MCF 10A (cell line): ENCODE measurements around the gene RFX3. TPM values are rescaled to one million over a fixed set of nuclear protein-coding genes. Genes with fewer than 3 reads are reported as not detected.

ENCODE experiments used
- BruUV-seq: library from RNA; stranded (reverse); fragments of 400-500 nt; replicated peaks from 2 replicates; lab custom pipeline; 2021; lab: Mats Ljungman, UMichigan
- CTCF ChIA-PET: fragments of 300-600 bp; sonication (Branson Sonifier 250); formaldehyde crosslinking; extraction: SDS; loops from one replicate; lab custom pipeline; 2021; ENCODE audit warnings: antibody characterized with exemption, inconsistent platforms; lab: Yijun Ruan, JAX
- POLR2A ChIA-PET: fragments of 300-600, 350-650 bp; sonication (Branson Sonifier 250); formaldehyde crosslinking; extraction: SDS; loops from one replicate; lab custom pipeline; 2020; ENCODE audit warnings: antibody characterized with exemption, inconsistent platforms; lab: Yijun Ruan, JAX
- DNase-seq: peaks from one replicate; pipeline ENCODE4 v3.0.0-alpha.2; 2018; ENCODE audit not compliant: unreplicated experiment
- H3K27ac Mint-ChIP-seq: one replicate; pipeline ENCODE4 v1.8.0; 2022; ENCODE audit warnings: mild to moderate bottlenecking, low read depth, mixed read lengths; ENCODE audit not compliant: unreplicated experiment
- H3K27me3 Mint-ChIP-seq: one replicate; pipeline ENCODE4 v1.8.0; 2022; ENCODE audit warnings: mixed read lengths; ENCODE audit not compliant: insufficient read depth, unreplicated experiment
- H3K36me3 Mint-ChIP-seq: one replicate; pipeline ENCODE4 v1.8.0; 2022; ENCODE audit warnings: mild to moderate bottlenecking, moderate library complexity, mixed read lengths; ENCODE audit not compliant: insufficient read depth, unreplicated experiment
- H3K4me1 Mint-ChIP-seq: one replicate; pipeline ENCODE4 v1.8.0; 2022; ENCODE audit warnings: mixed read lengths; ENCODE audit not compliant: insufficient read depth, unreplicated experiment
- H3K4me3 Mint-ChIP-seq: one replicate; pipeline ENCODE4 v1.8.0; 2022; ENCODE audit warnings: mild to moderate bottlenecking, moderate library complexity, mixed read lengths; ENCODE audit not compliant: unreplicated experiment
- H3K9me3 Mint-ChIP-seq: one replicate; pipeline ENCODE4 v1.8.0; 2022; ENCODE audit warnings: mixed read lengths; ENCODE audit not compliant: unreplicated experiment
- intact Hi-C: fragments of 100-400 bp; cut with micrococcal nuclease; formaldehyde crosslinking; loops from 2 replicates; pipeline ENCODE4 v1.14.1; 2022
- total RNA-seq: library from RNA; stranded (reverse); gene quantifications from 2 replicates; pipeline ENCODE4 v1.2.3, GENCODE V29; 2022
- TF ChIP-seq, protein P1 (sequence below): fragments of 200-600 bp; IDR thresholded peaks from one replicate; pipeline ENCODE4 v1.8.0; 2022; ENCODE audit warnings: antibody characterized with exemption, mild to moderate bottlenecking; ENCODE audit not compliant: unreplicated experiment

Gene RFX3
- total RNA-seq, 1 experiment from 2014 or later = 9.7 TPM

- Mint-ChIP-seq H3K27ac (no peak overlapping the region), H3K4me3 (no peak overlapping the region), H3K9me3 (no peaks in the 10 kb centered on the region), H3K27me3 (no peaks in the 10 kb centered on the region), H3K4me1 (no peaks in the 10 kb centered on the region), H3K36me3 (no peaks in the 10 kb centered on the region)
- DNase-seq = no peak
- intact Hi-C loops = no loop called here
- ChIA-PET POLR2A (no interaction called here), CTCF (interaction anchor here (1.2 kb wide), 1 partner anchor 94 kb away, joined by 4 read pairs; no protein-coding TSS in a partner anchor)
- TF ChIP-seq, protein P1, sequence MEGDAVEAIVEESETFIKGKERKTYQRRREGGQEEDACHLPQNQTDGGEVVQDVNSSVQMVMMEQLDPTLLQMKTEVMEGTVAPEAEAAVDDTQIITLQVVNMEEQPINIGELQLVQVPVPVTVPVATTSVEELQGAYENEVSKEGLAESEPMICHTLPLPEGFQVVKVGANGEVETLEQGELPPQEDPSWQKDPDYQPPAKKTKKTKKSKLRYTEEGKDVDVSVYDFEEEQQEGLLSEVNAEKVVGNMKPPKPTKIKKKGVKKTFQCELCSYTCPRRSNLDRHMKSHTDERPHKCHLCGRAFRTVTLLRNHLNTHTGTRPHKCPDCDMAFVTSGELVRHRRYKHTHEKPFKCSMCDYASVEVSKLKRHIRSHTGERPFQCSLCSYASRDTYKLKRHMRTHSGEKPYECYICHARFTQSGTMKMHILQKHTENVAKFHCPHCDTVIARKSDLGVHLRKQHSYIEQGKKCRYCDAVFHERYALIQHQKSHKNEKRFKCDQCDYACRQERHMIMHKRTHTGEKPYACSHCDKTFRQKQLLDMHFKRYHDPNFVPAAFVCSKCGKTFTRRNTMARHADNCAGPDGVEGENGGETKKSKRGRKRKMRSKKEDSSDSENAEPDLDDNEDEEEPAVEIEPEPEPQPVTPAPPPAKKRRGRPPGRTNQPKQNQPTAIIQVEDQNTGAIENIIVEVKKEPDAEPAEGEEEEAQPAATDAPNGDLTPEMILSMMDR = no peak
- no TSS peak for BruUV-seq
Measured at GRCh38 chr9:3348169-3348568, 177.6 kb downstream of the RFX3 start.

GRCh38 chr9:3346549-3346948, 179.3 kb downstream of the RFX3 start:
- POLR2A ChIA-PET = no interaction called here
- no TSS peak for BruUV-seq

DNA sequence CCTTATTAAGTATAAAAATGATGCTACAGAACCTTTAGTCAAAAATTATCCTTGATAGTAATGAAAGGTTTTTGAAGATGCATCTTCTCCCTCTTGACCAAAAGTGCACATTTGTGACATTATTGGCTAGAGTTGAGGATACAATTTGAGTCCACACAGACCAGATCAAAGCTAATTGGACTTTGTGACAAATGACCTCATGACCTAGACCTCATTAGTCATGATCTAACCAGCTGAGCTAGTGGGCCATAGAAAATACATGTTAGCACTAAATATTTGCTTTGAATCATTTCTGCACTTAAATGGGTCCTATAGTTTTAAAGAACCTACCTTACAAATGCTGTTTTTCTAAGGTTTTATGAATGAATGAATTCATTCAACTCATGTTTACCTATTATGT, 182.1 kb downstream of the RFX3 start:
- intact Hi-C loops = no loop called here
- H3K4me3 Mint-ChIP-seq = no peak overlapping the region
- no peaks in the 10 kb centered on the region for H3K27me3 Mint-ChIP-seq
- CTCF ChIA-PET = no interaction called here
- no TSS peak for BruUV-seq
- no peak for DNase-seq
- no peaks in the 10 kb centered on the region for H3K9me3 Mint-ChIP-seq
- TF ChIP-seq, protein P1 = no peak
- H3K36me3 Mint-ChIP-seq = no peaks in the 10 kb centered on the region
- H3K4me1 Mint-ChIP-seq = no peaks in the 10 kb centered on the region
- no peak overlapping the region for H3K27ac Mint-ChIP-seq
- POLR2A ChIA-PET = no interaction called here

More at GRCh38 chr9:3346549-3346948, 179.3 kb downstream of the RFX3 start:
- intact Hi-C loops = no loop called here
- Mint-ChIP-seq H3K4me1 (no peaks in the 10 kb centered on the region), H3K27ac (no peak overlapping the region), H3K9me3 (no peaks in the 10 kb centered on the region), H3K36me3 (no peaks in the 10 kb centered on the region), H3K4me3 (no peak overlapping the region), H3K27me3 (no peaks in the 10 kb centered on the region)
- no peak for DNase-seq
- TF ChIP-seq, protein P1 = no peak
- CTCF ChIA-PET = interaction anchor here (0.6 to 1.8 kb wide), 2 partner anchors 25 to 95 kb away, joined by 3 to 9 read pairs; no protein-coding TSS in a partner anchor

DNA sequence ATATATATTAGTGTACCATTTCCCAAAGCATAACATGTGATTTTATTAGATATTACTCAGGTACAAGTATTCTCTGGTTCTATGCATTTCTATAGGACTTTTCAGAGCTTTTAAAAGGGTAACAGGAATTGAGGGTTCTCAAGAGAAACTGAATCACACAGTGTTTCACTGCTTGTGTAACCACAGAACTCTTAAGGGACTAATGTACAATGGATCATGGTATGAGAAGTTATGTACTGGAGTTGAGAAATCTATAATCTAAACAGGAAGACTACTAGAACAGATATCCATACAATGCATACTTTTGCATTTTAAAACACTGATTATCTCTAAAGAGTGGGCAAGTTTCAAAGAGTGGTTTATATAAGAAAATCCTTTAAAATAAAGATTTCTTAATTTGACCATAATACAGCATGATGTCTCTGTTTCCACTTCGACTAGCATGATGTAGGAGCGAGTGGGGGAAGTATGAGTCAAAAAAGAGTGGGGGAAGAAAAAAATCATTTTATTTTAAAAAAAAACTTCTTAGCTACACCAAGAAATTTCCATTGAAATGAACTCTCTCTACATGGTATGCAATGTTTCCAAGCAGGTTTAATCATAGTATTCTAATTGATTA, 183.5 kb downstream of the RFX3 start:
- H3K27ac Mint-ChIP-seq = no peak overlapping the region
- no peaks in the 10 kb centered on the region for H3K4me1 Mint-ChIP-seq
- no TSS peak for BruUV-seq
- no peak overlapping the region for H3K4me3 Mint-ChIP-seq
- POLR2A ChIA-PET = no interaction called here
- intact Hi-C loops = no loop called here
- no peaks in the 10 kb centered on the region for H3K9me3 Mint-ChIP-seq
- CTCF ChIA-PET = interaction anchor here (0.7 to 1.1 kb wide), 2 partner anchors 12 to 71 kb away, joined by 3 to 4 read pairs; no protein-coding TSS in a partner anchor
- H3K36me3 Mint-ChIP-seq = no peaks in the 10 kb centered on the region
- DNase-seq = peak; percentile 12
- no peaks in the 10 kb centered on the region for H3K27me3 Mint-ChIP-seq
- TF ChIP-seq, protein P1 = no peak
